Measurements from ENCODE around the gene SASS6.

SASS6 gene

DNA sequence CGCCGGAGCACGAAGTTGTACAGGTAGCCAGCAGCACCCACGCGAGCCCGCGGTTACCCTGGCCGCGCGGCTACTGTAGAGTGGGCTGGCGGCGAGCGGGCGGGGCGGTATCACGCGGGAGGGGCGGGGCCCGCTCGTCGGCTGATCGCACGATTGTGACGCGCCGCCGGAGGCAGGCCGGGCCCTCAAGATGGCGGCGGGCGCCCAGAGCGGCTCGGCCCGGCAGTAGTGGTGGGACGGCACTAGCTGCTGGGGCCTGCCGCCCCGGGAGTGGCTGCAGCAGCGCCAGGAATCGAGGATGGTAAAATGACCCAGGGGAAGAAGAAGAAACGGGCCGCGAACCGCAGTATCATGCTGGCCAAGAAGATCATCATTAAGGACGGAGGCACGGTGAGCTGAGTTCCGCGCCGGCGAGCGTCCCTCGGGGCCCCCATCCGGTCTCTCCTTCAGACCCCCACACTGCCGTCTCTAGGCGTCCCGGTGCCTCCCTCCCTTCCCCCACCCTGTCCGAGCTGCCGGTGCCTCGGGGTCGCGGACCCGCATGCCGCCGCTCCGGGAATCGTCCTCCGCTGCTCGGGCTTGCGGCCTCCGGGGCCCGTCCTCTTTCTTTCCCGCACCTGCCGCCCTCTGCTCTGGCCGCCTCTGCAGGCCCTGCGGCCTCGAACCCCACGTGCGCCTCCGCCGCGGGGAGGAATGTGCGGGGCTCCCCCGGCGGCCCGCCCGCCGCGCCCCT lies 94.6 kb downstream of the SASS6 start:
- TF ChIP-seq, protein P1, sequence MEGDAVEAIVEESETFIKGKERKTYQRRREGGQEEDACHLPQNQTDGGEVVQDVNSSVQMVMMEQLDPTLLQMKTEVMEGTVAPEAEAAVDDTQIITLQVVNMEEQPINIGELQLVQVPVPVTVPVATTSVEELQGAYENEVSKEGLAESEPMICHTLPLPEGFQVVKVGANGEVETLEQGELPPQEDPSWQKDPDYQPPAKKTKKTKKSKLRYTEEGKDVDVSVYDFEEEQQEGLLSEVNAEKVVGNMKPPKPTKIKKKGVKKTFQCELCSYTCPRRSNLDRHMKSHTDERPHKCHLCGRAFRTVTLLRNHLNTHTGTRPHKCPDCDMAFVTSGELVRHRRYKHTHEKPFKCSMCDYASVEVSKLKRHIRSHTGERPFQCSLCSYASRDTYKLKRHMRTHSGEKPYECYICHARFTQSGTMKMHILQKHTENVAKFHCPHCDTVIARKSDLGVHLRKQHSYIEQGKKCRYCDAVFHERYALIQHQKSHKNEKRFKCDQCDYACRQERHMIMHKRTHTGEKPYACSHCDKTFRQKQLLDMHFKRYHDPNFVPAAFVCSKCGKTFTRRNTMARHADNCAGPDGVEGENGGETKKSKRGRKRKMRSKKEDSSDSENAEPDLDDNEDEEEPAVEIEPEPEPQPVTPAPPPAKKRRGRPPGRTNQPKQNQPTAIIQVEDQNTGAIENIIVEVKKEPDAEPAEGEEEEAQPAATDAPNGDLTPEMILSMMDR (IDR thresholded peaks at IDR 0.05; ENCODE audit: low read depth, low read length): no peak
- DNase-seq (ENCODE audit: extremely low read depth, low read depth): peak; percentile 59

DNA sequence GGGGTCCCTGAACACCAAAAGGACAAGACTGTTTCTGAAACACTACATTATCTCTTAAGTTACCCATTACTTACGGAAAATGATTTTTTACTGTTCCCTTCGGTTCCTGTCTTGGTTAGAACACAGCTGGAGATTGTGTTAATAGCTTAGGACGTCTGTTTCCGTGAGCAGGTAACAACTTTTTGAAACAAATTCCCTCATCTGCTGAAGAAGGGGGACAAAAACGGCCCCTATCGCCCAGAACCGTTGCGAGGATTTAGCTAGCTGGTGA lies 95.1 kb downstream of the SASS6 start:
- DNase-seq (ENCODE audit: extremely low read depth, low read depth): no peak

DNA sequence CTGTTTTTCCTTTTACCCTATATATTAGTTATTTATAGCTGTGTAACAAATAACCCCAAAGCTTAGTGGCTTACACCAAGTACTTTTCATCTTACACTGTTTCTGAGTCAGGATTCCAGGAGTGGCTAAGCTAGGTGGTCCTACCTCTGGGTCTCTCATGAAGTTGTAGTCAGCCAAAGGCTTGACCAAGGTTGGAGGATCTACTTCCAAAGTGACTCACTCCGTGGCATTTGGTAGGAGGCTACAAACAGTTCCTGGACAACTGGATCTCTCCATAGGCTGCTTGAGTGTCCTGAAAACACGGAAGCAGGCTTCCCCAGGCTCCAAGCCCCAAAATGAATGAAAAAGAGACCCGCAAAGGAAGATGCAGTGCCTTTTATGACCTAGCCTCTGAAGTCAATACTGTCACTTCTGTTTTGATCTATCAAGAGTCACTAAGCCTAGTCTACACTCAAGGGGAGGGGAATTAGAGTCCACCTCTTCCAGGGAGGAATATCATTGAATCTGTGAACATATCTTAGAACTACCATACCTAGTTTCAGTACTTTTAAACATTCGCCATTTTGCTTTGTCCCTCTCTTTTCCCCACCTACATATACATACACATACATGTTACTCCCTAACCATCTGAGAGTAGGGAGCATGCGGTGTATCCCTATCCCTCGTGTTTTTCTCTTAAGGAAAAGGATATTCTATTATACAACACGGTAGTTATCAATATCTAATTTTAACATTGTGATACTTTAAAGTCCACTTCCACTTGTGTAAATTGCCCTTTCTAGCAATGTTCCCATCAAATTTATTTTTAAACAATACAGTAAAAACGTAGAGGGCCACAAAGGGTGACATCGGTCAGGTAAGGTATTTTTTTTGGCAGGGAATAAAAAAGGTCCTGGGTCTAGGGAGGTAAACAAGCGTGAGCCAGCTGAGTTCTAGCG lies 95.7 kb downstream of the SASS6 start:
- TF ChIP-seq, protein P1 (IDR thresholded peaks at IDR 0.05; ENCODE audit: low read depth, low read length): no peak
- no peak for DNase-seq (ENCODE audit: extremely low read depth, low read depth)

More for the DNA sequence above, 95.1 kb downstream of the SASS6 start:
- TF ChIP-seq, protein P1 (IDR thresholded peaks at IDR 0.05; ENCODE audit: low read depth, low read length): no peak

DNA sequence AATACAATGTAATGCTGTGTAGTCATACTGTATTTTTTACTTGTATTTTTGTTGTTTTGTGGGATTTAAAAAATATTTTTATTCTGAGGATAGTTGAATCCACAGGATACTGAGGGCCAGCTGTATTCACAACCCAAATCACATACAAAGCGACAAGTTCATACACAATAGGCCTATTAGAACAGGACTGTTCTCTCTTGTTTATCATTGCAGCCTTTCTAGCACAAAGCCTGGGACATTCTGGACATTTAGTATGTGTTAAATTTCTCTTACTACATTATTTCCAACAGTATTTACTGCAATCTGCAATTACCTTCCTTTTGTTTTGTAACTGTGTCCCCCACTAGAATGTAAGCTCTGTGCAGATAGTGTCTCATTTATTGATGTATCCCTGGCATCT lies 97.5 kb downstream of the SASS6 start:
- DNase-seq (ENCODE audit: extremely low read depth, low read depth): no peak
- TF ChIP-seq, protein P1 (IDR thresholded peaks at IDR 0.05; ENCODE audit: low read depth, low read length): no peak

DNA sequence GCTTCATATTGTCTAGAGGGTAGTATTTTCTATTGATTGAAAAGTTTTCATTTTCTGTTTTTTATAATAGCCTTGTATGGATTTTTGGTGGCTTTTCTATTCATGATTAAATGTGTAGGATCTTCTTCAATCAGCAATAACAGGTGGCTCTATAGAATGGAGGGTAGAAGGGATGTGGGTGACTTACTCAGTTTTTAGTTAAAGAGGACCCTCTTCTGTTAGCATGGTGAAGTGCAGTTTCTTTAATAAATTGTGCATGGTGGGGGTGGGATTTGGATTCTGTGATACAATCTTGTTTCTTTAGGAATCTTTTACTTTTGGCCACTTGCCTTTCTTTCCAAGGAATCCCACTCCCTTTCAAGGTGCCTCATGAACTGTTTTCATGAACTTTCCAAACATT lies 98.3 kb downstream of the SASS6 start:
- TF ChIP-seq, protein P1 (IDR thresholded peaks at IDR 0.05; ENCODE audit: low read depth, low read length): peak; percentile 20
- no peak for DNase-seq (ENCODE audit: extremely low read depth, low read depth)

Measured in AG09319 (cell line).